Ishikawa (cell line): ENCODE measurements around the gene NR6A1.

Experiments used
- CREB1 ChIP-seq: IDR thresholded peaks from 2 replicates; pipeline ENCODE4 v1.6.1; 2012; ENCODE audit warnings: low read depth
- EP300 ChIP-seq: IDR thresholded peaks from 2 replicates; pipeline ENCODE4 v1.6.1; 2012; ENCODE audit warnings: borderline replicate concordance
- FOXM1 ChIP-seq: IDR thresholded peaks from 2 replicates; pipeline ENCODE4 v1.6.1; 2012; ENCODE audit warnings: low read depth, borderline replicate concordance
- TF ChIP-seq, protein P1 (sequence below): IDR thresholded peaks from 2 replicates; pipeline ENCODE4 v1.6.1; 2012; ENCODE audit warnings: low read depth, mild to moderate bottlenecking

DNA sequence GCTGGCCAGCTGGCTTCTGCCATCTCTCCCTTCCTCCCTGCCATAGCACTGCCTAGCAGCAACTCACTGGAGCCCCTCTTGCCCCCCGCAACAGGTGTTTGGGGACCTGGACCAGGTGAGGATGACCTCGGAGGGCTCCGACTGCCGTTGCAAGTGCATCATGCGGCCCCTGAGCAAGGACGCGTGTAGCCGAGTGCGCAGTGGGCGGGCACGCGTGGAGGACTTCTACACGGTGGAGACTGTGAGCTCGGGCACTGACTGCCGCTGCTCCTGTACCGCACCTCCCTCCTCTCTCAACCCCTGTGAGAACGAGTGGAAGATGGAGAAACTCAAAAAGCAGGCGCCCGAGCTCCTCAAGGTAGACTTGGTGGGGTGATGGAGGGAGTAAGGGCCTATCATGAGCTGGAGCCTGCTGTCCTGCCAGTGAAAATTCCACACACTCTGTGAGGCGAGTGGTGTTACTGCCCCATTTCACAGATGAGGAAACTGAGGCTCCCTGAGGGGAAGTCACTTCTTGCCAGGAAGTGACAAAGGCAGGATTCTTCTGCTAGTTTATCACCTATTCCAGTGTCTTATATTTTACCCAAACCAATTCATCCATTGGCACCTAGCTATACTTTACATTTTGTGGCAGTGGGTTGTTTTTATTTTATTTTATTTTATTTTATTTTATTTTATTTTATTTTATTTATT is 15.9 kb upstream of the NR6A1 start:
- TF ChIP-seq FOXM1, result no peak
- no peak for TF ChIP-seq EP300
- TF ChIP-seq, protein P1, sequence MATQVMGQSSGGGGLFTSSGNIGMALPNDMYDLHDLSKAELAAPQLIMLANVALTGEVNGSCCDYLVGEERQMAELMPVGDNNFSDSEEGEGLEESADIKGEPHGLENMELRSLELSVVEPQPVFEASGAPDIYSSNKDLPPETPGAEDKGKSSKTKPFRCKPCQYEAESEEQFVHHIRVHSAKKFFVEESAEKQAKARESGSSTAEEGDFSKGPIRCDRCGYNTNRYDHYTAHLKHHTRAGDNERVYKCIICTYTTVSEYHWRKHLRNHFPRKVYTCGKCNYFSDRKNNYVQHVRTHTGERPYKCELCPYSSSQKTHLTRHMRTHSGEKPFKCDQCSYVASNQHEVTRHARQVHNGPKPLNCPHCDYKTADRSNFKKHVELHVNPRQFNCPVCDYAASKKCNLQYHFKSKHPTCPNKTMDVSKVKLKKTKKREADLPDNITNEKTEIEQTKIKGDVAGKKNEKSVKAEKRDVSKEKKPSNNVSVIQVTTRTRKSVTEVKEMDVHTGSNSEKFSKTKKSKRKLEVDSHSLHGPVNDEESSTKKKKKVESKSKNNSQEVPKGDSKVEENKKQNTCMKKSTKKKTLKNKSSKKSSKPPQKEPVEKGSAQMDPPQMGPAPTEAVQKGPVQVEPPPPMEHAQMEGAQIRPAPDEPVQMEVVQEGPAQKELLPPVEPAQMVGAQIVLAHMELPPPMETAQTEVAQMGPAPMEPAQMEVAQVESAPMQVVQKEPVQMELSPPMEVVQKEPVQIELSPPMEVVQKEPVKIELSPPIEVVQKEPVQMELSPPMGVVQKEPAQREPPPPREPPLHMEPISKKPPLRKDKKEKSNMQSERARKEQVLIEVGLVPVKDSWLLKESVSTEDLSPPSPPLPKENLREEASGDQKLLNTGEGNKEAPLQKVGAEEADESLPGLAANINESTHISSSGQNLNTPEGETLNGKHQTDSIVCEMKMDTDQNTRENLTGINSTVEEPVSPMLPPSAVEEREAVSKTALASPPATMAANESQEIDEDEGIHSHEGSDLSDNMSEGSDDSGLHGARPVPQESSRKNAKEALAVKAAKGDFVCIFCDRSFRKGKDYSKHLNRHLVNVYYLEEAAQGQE, result no peak
- no peak for TF ChIP-seq CREB1
